Neural progenitor cell (in vitro differentiated cells): ENCODE data around the gene POMGNT2.

Experiments
- CTCF ChIP-seq: fragments of 200-600 bp; sonication (generic); IDR thresholded peaks from 2 replicates; pipeline ENCODE4 v1.5.1; 2017; ENCODE audit warnings: antibody characterized with exemption, mild to moderate bottlenecking
- EZH2 ChIP-seq: fragments of 200-600 bp; sonication (generic); IDR thresholded peaks from 2 replicates; pipeline ENCODE4 v1.6.1; 2017; ENCODE audit warnings: antibody characterized with exemption, mild to moderate bottlenecking, moderate library complexity

- TF ChIP-seq EZH2 = no peak
- no peak for TF ChIP-seq CTCF
Observed at GRCh38 chr3:43154980-43155379, 49.1 kb upstream of the POMGNT2 start.
